ENCODE results near the gene HNRNPAB.

GRCh38 chr5:178194026-178194425 is 10.3 kb upstream of the HNRNPAB start:
- TF ChIP-seq, protein P1, sequence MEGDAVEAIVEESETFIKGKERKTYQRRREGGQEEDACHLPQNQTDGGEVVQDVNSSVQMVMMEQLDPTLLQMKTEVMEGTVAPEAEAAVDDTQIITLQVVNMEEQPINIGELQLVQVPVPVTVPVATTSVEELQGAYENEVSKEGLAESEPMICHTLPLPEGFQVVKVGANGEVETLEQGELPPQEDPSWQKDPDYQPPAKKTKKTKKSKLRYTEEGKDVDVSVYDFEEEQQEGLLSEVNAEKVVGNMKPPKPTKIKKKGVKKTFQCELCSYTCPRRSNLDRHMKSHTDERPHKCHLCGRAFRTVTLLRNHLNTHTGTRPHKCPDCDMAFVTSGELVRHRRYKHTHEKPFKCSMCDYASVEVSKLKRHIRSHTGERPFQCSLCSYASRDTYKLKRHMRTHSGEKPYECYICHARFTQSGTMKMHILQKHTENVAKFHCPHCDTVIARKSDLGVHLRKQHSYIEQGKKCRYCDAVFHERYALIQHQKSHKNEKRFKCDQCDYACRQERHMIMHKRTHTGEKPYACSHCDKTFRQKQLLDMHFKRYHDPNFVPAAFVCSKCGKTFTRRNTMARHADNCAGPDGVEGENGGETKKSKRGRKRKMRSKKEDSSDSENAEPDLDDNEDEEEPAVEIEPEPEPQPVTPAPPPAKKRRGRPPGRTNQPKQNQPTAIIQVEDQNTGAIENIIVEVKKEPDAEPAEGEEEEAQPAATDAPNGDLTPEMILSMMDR (conservative IDR thresholded peaks at IDR 0.05; ENCODE audit: low read length), result no peak
- TF ChIP-seq EZH2phosphoT487 (IDR thresholded peaks at IDR 0.05; ENCODE audit: borderline replicate concordance), result no peak
